GM18870 (cell line): ENCODE measurements around the gene PLA2G2D.

Source experiments
- ATAC-seq: cut with Tn5 transposase; IDR thresholded peaks from one replicate; pipeline ENCODE4 v1.9.1; 2021; ENCODE audit warnings: moderate library complexity; ENCODE audit not compliant: unreplicated experiment

Gene PLA2G2D

DNA sequence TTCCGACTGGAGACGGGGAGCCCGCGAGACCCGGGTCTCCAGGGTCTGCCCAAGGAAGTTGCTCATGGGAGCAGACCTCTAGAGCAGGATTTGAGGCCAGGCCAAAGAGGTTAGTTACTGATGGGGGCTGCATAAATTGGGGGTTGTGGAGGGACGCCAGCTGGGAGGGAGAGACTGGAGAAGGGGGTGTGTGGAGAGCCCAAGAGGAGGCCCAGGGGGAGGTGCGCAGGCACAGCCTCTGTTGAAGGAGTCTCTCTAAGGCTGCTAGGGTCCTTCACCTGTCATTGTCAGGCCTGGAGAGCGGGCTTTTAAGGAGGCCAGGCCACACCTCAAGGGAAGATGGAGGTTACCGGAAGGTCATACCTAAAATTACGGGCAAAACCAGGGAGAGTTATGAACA, 49.0 kb downstream of the PLA2G2D start:
- no peak for ATAC-seq

DNA sequence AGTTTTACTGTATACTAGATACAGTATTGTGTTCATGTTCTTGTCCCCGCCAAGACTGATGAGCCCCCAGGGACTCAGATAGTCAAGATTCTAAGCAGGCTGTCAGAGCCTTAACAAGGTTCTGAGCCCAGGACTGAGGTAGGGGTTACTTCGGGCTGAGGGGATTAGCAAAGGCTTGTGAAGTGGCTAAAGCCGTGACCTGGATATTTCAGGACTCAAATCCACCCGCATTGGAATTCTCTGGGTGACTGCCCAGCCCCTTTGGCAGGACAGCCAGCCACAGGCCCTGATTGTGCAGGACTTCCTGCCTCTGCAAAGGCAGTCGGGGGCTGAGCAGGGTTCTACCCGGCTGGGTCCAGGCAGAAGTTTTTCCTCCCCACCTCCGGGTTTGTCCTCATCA, 49.5 kb downstream of the PLA2G2D start, which contains the start of gene PLA2G5:
PLA2G5 (plus strand) TSS at position 321 of the 400 bp plus-strand sequence. CDS start 14,637 bp downstream, outside the sequence.
- ATAC-seq = no peak

DNA sequence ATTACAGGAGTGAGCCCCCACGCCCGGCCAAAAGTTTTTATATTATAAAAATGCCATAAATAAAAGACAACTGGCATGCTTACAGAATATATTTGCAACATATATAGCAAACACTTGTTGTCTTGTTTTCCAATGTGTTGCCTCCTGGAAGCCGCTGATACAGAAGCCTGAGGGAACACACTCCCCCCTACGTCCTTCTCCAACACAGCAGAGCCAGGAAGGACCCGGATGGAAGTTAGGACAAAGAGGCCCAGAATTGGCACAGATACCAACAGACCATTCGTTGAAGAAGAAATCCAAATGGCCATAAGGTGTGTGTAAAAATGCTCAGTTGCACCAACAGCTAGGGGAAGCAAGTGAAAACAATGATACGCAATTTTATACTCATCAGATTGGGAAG, 50.6 kb downstream of the PLA2G2D start:
- no peak for ATAC-seq

DNA sequence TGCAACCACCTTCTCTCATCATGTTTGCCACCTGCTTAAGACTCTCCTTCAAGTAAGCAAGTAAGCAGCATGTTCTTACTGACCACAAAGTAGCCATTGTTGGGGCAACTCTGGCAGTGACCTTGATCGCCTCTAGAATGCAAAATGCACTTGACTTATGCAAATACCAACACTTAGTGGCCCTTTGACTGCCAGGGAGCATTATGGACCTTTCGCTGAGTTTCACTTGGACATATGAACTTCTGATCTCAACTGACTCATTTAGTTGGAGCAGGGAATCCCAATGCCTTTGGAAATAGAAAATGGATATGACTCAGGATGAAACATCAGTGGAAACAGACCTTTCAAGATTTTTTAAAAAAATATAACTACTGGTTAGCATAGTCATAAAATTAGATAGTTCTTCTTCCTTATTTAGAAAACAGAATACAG, 55.5 kb downstream of the PLA2G2D start:
- ATAC-seq = no peak
